ENCODE data around the gene RRAS2. TPM values are rescaled to one million over a fixed set of nuclear protein-coding genes. Genes with fewer than 3 reads are reported as not detected.

The RRAS2 gene
- total RNA-seq (80.5 and 84.4 TPM in 2 replicates), polyA plus RNA-seq (26.6 and 30.1 TPM in 2 replicates), polyA minus RNA-seq (20.3 and 22.2 TPM in 2 replicates), Bru-seq, nascent RNA (percentile 94 among the genes with signal in this experiment), BruChase-seq, experiment 1, labeled RNA remaining after a 6-hour chase (percentile 90 among the genes with signal in this experiment), BruChase-seq, experiment 2, labeled RNA remaining after a 2-hour chase (percentile 93 among the genes with signal in this experiment)
- polyA plus RNA-seq (2011; cell fraction: cytosol; rRNA removed) = 36.3 and 39.5 TPM in 2 replicates
- 17.3 and 23.7 TPM in 2 replicates for polyA plus RNA-seq (2011; cell fraction: nucleus; rRNA removed)
- polyA plus RNA-seq (2012) = 83.6 and 104 TPM in 2 replicates
- 23.4 TPM for polyA minus RNA-seq (2011; cell fraction: cytosol; rRNA and poly(A)+ RNA removed)
- 25.1 and 26.7 TPM in 2 replicates for polyA minus RNA-seq (2011; cell fraction: nucleus; rRNA and poly(A)+ RNA removed)
- long read RNA-seq, transcript RRAS2-201 (6 exons, 1,516 nt) = major isoform, 111 of 130 reads
- long read RNA-seq, transcript RRAS2-203 (6 exons, 970 nt) = minor isoform, 8 of 130 reads
- long read RNA-seq, partial matches to known transcripts = 1 of 130 reads
- long read RNA-seq, other reads (novel, unspliced or antisense) = 8 of 130 reads

DNA sequence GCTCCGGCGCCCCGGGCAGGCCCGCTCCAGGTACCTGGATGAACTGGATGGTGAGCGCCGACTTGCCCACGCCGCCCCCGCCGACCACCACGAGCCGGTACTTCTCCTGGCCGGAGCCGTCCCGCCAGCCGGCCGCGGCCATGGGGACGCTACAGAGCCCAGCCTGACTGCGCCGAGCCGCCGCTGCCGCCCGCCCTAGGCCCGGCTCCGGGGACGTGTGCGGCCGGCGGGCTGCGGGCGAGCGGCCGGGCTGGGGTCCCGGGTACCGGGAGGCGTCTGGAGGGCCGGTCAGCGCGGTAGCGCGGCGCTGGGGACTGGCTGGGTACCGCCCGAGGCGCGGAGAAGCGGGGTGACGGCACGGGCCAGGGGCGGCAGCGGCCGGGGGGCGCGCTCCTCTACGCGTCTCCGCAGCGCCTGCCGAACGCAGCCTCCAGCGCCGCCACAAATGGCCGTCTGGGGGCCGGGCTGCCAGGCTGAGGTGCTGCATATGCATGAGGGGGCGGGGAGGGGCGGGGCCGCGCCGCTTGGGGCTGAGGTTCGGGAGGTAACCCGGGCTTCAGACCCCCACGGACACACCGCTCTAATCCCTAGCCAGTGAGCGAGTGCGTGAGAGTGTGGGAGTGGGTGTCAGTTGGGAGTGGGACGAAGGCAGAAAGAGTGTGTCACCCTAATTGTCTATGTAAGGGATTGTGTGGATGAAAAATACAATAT lies at the start of gene RRAS2:
TSS of gene RRAS2 (minus strand) at position 455 of the 711 bp plus-strand sequence. CDS start at position 142, 313 bp downstream.
- H3K4me1 ChIP-seq (ENCODE audit: control insufficient read depth, extremely low read depth, insufficient read depth, low read length) = peaks cover 9% of the 10 kb centered on the region
- peak within 1 kb of the TSS; percentile 97 for H3K9ac ChIP-seq (replicated peaks; ENCODE audit: extremely low read depth, insufficient read depth, low read length)
- TF ChIP-seq EZH2 (IDR thresholded peaks at IDR 0.05; ENCODE audit: borderline replicate concordance, low read depth, low read length, severe bottlenecking) = no peak
- peak; percentile 85 for TF ChIP-seq POLR2A (IDR thresholded peaks at IDR 0.05; ENCODE audit: low read depth, low read length)
- peak; percentile 91 for TF ChIP-seq POLR2AphosphoS5 (IDR thresholded peaks at IDR 0.05; ENCODE audit: insufficient read depth, low read depth, low read length)
- H3K27me3 ChIP-seq (ENCODE audit: control insufficient read depth in 2 of 2, insufficient read depth in 2 of 2, low read length in 2 of 2) = no peaks in the 10 kb centered on the region
- H3K79me2 ChIP-seq (ENCODE audit: control insufficient read depth, insufficient read depth, low read length) = peaks cover 49% of the 10 kb centered on the region
- no TSS peak for BruUV-seq (replicated peaks)
- dilution Hi-C loops (cut with MboI; ENCODE audit: extremely low pct_ligation_motif_present, low sequenced_read_pairs) = no loop called here
- H3K27ac ChIP-seq (ENCODE audit: insufficient read depth, low read depth, low read length) = peak within 1 kb of the TSS; percentile 46
- no peaks in the 10 kb centered on the region for H3K9me3 ChIP-seq (replicated peaks; ENCODE audit: control insufficient read depth, insufficient read depth, low read length)
- FAIRE-seq (peak; percentile 33), DNase-seq (ENCODE audit: low read depth, low spot score) (peak; percentile 77)
- H3K9me1 ChIP-seq (replicated peaks; ENCODE audit: control insufficient read depth, extremely low read depth, insufficient read depth, low read length) = no peaks in the 10 kb centered on the region
- H3K36me3 ChIP-seq (ENCODE audit: control insufficient read depth in 2 of 2, extremely low read depth in 1 of 2, insufficient read depth in 2 of 2, low read length in 2 of 2) = no peaks in the 10 kb centered on the region
- CTCF ChIA-PET = interaction anchor here (0.6 to 4.3 kb wide), 9 partner anchors 10 to 97 kb away, joined by 3 to 40 read pairs (median 5); no protein-coding TSS in a partner anchor
- peak within 1 kb of the TSS; percentile 95 for H2AFZ ChIP-seq (ENCODE audit: low read depth, low read length)
- intact Hi-C loops (cut with micrococcal nuclease) = loop anchor here (1.0 to 2.0 kb wide), 7 partner anchors 18 to 96 kb away; no protein-coding TSS in a partner anchor
- H3K4me2 ChIP-seq (ENCODE audit: insufficient read depth, low read length) = peak within 1 kb of the TSS; percentile 97
- H4K20me1 ChIP-seq (replicated peaks; ENCODE audit: control insufficient read depth, extremely low read depth, insufficient read depth, low read length) = no peaks in the 10 kb centered on the region
- POLR2A ChIA-PET = interaction anchor here (1.0 to 1.7 kb wide), 3 partner anchors 12 to 63 kb away, joined by 4 to 7 read pairs (median 6); no protein-coding TSS in a partner anchor
- H3K4me3 ChIP-seq (replicated peaks in 1 of 3; ENCODE audit: insufficient read depth in 1 of 3, low read depth in 1 of 3, low read length in 3 of 3) = peak within 1 kb of the TSS; percentile 57 to 84 (median 75)

DNA sequence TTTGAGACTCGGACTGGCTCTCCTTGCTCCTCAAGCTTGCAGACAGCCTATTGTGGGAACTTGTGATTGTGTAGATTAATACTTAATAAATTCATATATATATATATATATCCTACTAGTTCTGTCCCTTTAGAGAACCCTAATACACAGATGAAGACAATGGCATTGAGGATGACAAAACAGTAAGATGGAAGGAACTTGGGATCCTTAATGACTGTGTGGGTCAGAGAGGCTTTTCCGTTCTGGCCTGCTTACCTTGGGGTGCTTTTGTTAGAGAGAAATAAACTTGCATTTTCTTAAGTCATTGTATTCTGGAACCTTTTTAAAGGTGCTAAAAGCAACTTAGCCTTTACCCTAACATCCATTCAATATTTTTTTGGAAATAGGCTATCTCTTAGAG lies 49.6 kb upstream of the RRAS2 start:
- Histone ChIP-seq H3K27ac (ENCODE audit: insufficient read depth, low read depth, low read length) (no peak overlapping the region), H3K36me3 (ENCODE audit: control insufficient read depth in 2 of 2, extremely low read depth in 1 of 2, insufficient read depth in 2 of 2, low read length in 2 of 2) (no peaks in the 10 kb centered on the region), H4K20me1 (replicated peaks; ENCODE audit: control insufficient read depth, extremely low read depth, insufficient read depth, low read length) (no peaks in the 10 kb centered on the region), H3K27me3 (ENCODE audit: control insufficient read depth in 2 of 2, insufficient read depth in 2 of 2, low read length in 2 of 2) (no peaks in the 10 kb centered on the region), H2AFZ (ENCODE audit: low read depth, low read length) (no peak overlapping the region), H3K79me2 (ENCODE audit: control insufficient read depth, insufficient read depth, low read length) (no peaks in the 10 kb centered on the region), H3K4me1 (ENCODE audit: control insufficient read depth, extremely low read depth, insufficient read depth, low read length) (no peaks in the 10 kb centered on the region), H3K4me3 (replicated peaks in 1 of 3; ENCODE audit: insufficient read depth in 1 of 3, low read depth in 1 of 3, low read length in 3 of 3) (no peak overlapping the region), H3K9me1 (replicated peaks; ENCODE audit: control insufficient read depth, extremely low read depth, insufficient read depth, low read length) (no peaks in the 10 kb centered on the region), H3K9me3 (replicated peaks; ENCODE audit: control insufficient read depth, insufficient read depth, low read length) (no peaks in the 10 kb centered on the region), H3K9ac (replicated peaks; ENCODE audit: extremely low read depth, insufficient read depth, low read length) (no peak overlapping the region), H3K4me2 (ENCODE audit: insufficient read depth, low read length) (no peak overlapping the region)
- DNase-seq (ENCODE audit: low read depth, low spot score) = no peak
- intact Hi-C loops (cut with micrococcal nuclease) = no loop called here
- no peak for TF ChIP-seq POLR2AphosphoS5 (IDR thresholded peaks at IDR 0.05; ENCODE audit: insufficient read depth, low read depth, low read length)
- TF ChIP-seq FOS (IDR thresholded peaks at IDR 0.05; ENCODE audit: borderline replicate concordance, insufficient read depth, low read length) = no peak
- TF ChIP-seq, protein P1, sequence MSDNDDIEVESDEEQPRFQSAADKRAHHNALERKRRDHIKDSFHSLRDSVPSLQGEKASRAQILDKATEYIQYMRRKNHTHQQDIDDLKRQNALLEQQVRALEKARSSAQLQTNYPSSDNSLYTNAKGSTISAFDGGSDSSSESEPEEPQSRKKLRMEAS (IDR thresholded peaks at IDR 0.05; ENCODE audit: insufficient read depth, insufficient read length) = no peak
- no peak for TF ChIP-seq JUN (IDR thresholded peaks at IDR 0.05; ENCODE audit: borderline replicate concordance, insufficient read depth, insufficient read length, low read depth)
- TF ChIP-seq POLR2A (IDR thresholded peaks at IDR 0.05; ENCODE audit: low read depth, low read length) = no peak
- TF ChIP-seq GATA2 (IDR thresholded peaks at IDR 0.05; ENCODE audit: insufficient read depth, insufficient read length, low read depth, low read length) = no peak
- no peak for TF ChIP-seq MYC (IDR thresholded peaks at IDR 0.05; ENCODE audit: low read depth, low read length)
- TF ChIP-seq, protein P2, sequence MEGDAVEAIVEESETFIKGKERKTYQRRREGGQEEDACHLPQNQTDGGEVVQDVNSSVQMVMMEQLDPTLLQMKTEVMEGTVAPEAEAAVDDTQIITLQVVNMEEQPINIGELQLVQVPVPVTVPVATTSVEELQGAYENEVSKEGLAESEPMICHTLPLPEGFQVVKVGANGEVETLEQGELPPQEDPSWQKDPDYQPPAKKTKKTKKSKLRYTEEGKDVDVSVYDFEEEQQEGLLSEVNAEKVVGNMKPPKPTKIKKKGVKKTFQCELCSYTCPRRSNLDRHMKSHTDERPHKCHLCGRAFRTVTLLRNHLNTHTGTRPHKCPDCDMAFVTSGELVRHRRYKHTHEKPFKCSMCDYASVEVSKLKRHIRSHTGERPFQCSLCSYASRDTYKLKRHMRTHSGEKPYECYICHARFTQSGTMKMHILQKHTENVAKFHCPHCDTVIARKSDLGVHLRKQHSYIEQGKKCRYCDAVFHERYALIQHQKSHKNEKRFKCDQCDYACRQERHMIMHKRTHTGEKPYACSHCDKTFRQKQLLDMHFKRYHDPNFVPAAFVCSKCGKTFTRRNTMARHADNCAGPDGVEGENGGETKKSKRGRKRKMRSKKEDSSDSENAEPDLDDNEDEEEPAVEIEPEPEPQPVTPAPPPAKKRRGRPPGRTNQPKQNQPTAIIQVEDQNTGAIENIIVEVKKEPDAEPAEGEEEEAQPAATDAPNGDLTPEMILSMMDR (IDR thresholded peaks at IDR 0.05; ENCODE audit: extremely low read depth in 1 of 2, insufficient read depth in 1 of 2, low read depth in 1 of 2, low read length in 2 of 2) = no peak
- TF ChIP-seq EZH2 (IDR thresholded peaks at IDR 0.05; ENCODE audit: borderline replicate concordance, low read depth, low read length, severe bottlenecking) = no peak
- CTCF ChIA-PET = interaction anchor here (1.1 kb wide), 1 partner anchor 10 kb away, joined by 6 read pairs; no protein-coding TSS in a partner anchor
- no TSS peak for BruUV-seq (replicated peaks)
- POLR2A ChIA-PET = no interaction called here
- FAIRE-seq = no peak
- dilution Hi-C loops (cut with MboI; ENCODE audit: extremely low pct_ligation_motif_present, low sequenced_read_pairs) = no loop called here

All from endothelial cell of umbilical vein (primary cell).